Fibroblast of peridontal ligament (primary cell): Measurements from ENCODE around the gene ZNF239.
"Not testable (repeated sequence)": the region's sequence is repeated elsewhere in the genome, so short reads cannot be mapped to it uniquely, and the experiment has no call there.

ENCODE experiments used
- DNase-seq: peaks from one replicate; pipeline ENCODE4 v3.0.0-alpha.2; 2010; ENCODE audit errors: extremely low read depth

ZNF239 gene

GRCh38 chr10:43576580-43576979 is 2.2 kb upstream of the ZNF239 start:
- DNase-seq, result no peak

- no peak for DNase-seq
Measured at GRCh38 chr10:43576062-43576461, 1.6 kb upstream of the ZNF239 start.

GRCh38 chr10:43574906-43575305 is 490 bp upstream of the ZNF239 start:
- no peak for DNase-seq

- DNase-seq, result peak; percentile 8
Measured at GRCh38 chr10:43573250-43574000, 991 bp downstream of the ZNF239 start.

GRCh38 chr10:43570971-43571370 is 3.4 kb downstream of the ZNF239 start:
- DNase-seq, result no peak

DNA sequence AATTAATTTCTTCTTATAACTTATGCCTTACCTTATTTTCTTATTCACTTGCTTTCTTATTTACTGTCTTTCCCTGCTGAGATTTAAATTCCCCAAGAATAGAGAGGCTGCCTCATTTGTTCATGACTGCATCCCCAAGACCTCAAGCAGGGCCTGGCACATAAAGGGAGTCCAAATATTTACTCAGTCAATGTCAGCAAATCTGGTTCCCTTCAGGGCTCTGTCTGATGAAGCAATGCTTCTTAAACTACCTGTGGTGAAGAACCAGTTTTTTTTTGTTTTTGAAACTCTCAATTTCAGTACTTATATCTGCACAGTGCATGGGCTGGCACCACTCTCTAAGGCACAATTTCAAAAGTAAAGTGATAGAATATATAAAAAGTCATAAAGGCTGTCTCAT is 4.7 kb downstream of the ZNF239 start:
- DNase-seq, result no peak

DNA sequence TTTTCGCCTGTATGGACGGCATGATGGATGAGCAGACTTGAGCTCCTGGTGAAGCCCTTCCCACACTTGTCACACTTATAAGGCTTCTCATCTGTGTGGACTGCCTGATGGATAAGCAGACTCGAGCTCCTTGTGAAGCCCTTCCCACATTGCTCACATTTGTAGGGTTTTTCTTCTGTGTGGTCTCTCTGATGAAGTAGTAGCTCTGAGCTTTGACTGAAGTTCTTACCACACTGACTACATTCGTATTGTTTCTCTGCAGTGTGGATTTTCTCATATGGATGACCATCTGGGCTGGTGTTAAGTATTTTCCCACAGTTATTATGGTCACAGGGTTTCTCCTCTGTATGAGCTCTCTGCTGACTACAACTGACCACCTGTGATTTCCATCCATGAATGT is 17.2 kb downstream of the ZNF239 start:
- DNase-seq, result no peak

DNA sequence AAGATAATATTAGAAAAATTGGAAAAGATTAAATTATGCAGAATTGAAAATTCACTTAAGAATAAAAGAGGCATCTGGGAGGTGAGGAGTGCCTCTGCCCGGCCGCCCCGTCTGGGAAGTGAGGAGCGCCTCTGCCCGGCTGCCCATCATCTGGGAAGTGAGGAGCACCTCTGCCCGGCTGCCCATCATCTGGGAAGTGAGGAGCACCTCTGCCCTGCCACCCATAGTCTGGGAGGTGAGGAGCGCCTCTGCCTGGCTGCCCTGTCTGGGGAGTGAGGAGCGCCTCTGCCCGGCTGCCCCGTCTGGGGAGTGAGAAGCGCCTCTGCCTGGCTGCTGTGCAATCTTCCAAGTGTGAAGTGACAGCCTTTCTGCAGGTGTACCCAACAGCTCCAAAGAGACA is 30.7 kb downstream of the ZNF239 start:
- DNase-seq, result not testable (repeated sequence)

GRCh38 chr10:43524434-43525247 is 49.8 kb downstream of the ZNF239 start:
- no peak for DNase-seq
